Measurements from ENCODE around the gene RTN4IP1. TPM values are rescaled to one million over a fixed set of nuclear protein-coding genes. Genes with fewer than 3 reads are reported as not detected.

Gene RTN4IP1
- total and polyA plus RNA-seq, 11 donors = 6.9 to 23.3 (median 13.6) TPM

- Histone ChIP-seq H3K4me1 (no peaks in the 10 kb centered on the region), H3K4me3 (no peak overlapping the region), H3K9me3 (no peaks in the 10 kb centered on the region), H3K36me3 (peaks cover 0 to 70% (median 17%) of the 10 kb centered on the region in 9 donors), H3K27me3 (no peaks in the 10 kb centered on the region), H3K27ac (no peak overlapping the region)
- no peak for ATAC-seq
- DNase-seq = no peak
- intact Hi-C loops (cut with DNase I) = loop anchor here in 1 of 10 donors (10.0 kb wide), 1 partner anchor 361 kb away; the partner anchor contains the start of gene CD24
- TF ChIP-seq CTCF (IDR thresholded peaks at IDR 0.05) (no peak), POLR2A (IDR thresholded peaks at IDR 0.05) (no peak)
- 70 to 82% (median 75%) methylated on average over 1 of the region's 1 CpG for WGBS, 4 donors
Observed at GRCh38 chr6:106614166-106614565, 15.1 kb downstream of the RTN4IP1 start.

- WGBS, 4 donors = 90 to 95% (median 92%) methylated on average over 1 of the region's 1 CpG
Observed at GRCh38 chr6:106613590-106613989, 15.7 kb downstream of the RTN4IP1 start.

GRCh38 chr6:106612671-106613416 lies 16.5 kb downstream of the RTN4IP1 start:
- DNase-seq (no peak), ATAC-seq (no peak)
- H3K27me3 ChIP-seq = no peaks in the 10 kb centered on the region
- no peak overlapping the region for H3K27ac ChIP-seq
- intact Hi-C loops (cut with DNase I) = loop anchor here in 1 of 10 donors (10.0 kb wide), 1 partner anchor 362 kb away; the partner anchor contains the start of gene CD24
- TF ChIP-seq POLR2A (IDR thresholded peaks at IDR 0.05) = no peak
- no peak for TF ChIP-seq CTCF (IDR thresholded peaks at IDR 0.05)
- peaks cover 0 to 61% (median 7%) of the 10 kb centered on the region in 9 donors for H3K36me3 ChIP-seq
- no peaks in the 10 kb centered on the region for H3K4me1 ChIP-seq
- 96 to 97% (median 97%) methylated on average over 9 of the region's 9 CpGs for WGBS, 4 donors
- no peak overlapping the region for H3K4me3 ChIP-seq
- no peaks in the 10 kb centered on the region for H3K9me3 ChIP-seq

More at GRCh38 chr6:106613590-106613989, 15.7 kb downstream of the RTN4IP1 start:
- Histone ChIP-seq H3K36me3 (peaks cover 0 to 69% (median 11%) of the 10 kb centered on the region in 9 donors), H3K27ac (no peak overlapping the region), H3K9me3 (no peaks in the 10 kb centered on the region), H3K4me1 (no peaks in the 10 kb centered on the region), H3K4me3 (no peak overlapping the region), H3K27me3 (no peaks in the 10 kb centered on the region)
- DNase-seq (no peak), ATAC-seq (no peak)
- TF ChIP-seq CTCF (IDR thresholded peaks at IDR 0.05) = no peak
- no peak for TF ChIP-seq POLR2A (IDR thresholded peaks at IDR 0.05)
- intact Hi-C loops (cut with DNase I) = loop anchor here in 1 of 10 donors (10.0 kb wide), 1 partner anchor 361 kb away; the partner anchor contains the start of gene CD24

- WGBS, 4 donors = 63 to 84% (median 81%) methylated on average over 2 of the region's 2 CpGs
- ATAC-seq = no peak
Observed at GRCh38 chr6:106611030-106611429, 18.3 kb downstream of the RTN4IP1 start.

More at GRCh38 chr6:106611030-106611429, 18.3 kb downstream of the RTN4IP1 start:
- no peaks in the 10 kb centered on the region for H3K4me1 ChIP-seq
- no peak for DNase-seq
- H3K27me3 ChIP-seq = no peaks in the 10 kb centered on the region
- H3K4me3 ChIP-seq = no peak overlapping the region
- intact Hi-C loops (cut with DNase I) = loop anchor here in 1 of 10 donors (10.0 kb wide), 1 partner anchor 364 kb away; the partner anchor contains the start of gene CD24
- H3K27ac ChIP-seq = no peak overlapping the region
- TF ChIP-seq POLR2A (IDR thresholded peaks at IDR 0.05) (no peak), CTCF (IDR thresholded peaks at IDR 0.05) (no peak)
- peaks cover 0 to 45% (median 4%) of the 10 kb centered on the region in 9 donors for H3K36me3 ChIP-seq
- H3K9me3 ChIP-seq = no peaks in the 10 kb centered on the region
